ENCODE measurements around the gene AGAP4.
"Not testable (repeated sequence)": the region's sequence is repeated elsewhere in the genome, so short reads cannot be mapped to it uniquely, and the experiment has no call there.

Gene AGAP4

GRCh38 chr10:45790694-45791426 is 56.4 kb downstream of the AGAP4 start:
- not testable (repeated sequence) for DNase-seq (ENCODE audit: low spot score)

GRCh38 chr10:45789991-45790390 is 57.3 kb downstream of the AGAP4 start:
- not testable (repeated sequence) for DNase-seq (ENCODE audit: low spot score)

GRCh38 chr10:45787212-45787741 is 60.0 kb downstream of the AGAP4 start:
- DNase-seq (ENCODE audit: low spot score): not testable (repeated sequence)

GRCh38 chr10:45786217-45786616 is 61.1 kb downstream of the AGAP4 start:
- DNase-seq (ENCODE audit: low spot score): not testable (repeated sequence)

Measured in AG08396 (cell line).